ENCODE measurements around the gene KRTAP12-4.

DNA sequence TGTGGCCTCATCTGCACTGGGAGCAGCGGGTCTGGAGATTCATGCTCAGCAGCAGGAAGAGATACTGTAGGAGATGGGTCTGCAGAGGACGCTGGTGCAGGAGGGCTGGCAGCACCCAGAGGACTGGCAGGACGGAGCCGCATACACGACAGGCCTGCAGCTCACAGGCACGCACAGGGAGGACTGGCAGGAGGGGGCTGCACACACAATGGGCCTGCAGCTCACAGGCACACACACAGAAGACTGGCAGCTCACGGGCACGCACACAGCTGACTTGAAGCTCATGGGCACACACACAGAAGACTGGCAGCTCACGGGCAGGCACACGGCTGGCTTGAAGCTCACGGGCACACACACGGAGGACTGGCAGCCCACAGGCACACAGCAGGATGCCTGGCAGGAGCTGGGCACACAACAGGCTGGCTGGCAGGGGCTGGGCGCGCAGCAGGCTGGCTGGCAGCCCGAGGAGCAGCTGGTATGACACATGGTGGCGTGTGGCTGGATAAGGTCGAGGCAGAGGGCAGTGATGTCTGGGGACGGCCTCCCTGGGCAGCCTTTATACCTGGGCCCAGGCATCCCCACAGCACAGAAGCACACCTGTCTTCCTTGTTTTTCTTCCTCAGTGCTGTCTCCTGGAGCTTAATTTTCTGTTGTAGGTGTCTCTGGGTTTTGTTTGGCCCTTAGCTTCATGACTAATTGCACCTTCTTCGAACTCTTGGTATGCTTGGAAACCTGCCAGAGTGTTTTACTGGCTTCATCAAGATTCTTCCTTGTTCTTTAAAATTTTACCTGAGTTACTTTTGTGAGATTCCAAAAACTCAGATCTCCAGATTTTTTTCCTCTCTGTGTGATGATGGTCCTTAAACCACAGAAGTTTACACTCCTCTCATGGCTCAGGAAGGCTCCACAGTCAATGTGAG lies 12.2 kb upstream of the KRTAP12-4 start, which contains the start of gene KRTAP12-2:
- TF ChIP-seq, protein P1, sequence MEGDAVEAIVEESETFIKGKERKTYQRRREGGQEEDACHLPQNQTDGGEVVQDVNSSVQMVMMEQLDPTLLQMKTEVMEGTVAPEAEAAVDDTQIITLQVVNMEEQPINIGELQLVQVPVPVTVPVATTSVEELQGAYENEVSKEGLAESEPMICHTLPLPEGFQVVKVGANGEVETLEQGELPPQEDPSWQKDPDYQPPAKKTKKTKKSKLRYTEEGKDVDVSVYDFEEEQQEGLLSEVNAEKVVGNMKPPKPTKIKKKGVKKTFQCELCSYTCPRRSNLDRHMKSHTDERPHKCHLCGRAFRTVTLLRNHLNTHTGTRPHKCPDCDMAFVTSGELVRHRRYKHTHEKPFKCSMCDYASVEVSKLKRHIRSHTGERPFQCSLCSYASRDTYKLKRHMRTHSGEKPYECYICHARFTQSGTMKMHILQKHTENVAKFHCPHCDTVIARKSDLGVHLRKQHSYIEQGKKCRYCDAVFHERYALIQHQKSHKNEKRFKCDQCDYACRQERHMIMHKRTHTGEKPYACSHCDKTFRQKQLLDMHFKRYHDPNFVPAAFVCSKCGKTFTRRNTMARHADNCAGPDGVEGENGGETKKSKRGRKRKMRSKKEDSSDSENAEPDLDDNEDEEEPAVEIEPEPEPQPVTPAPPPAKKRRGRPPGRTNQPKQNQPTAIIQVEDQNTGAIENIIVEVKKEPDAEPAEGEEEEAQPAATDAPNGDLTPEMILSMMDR (IDR thresholded peaks at IDR 0.05): no peak
- TF ChIP-seq POLR2A (IDR thresholded peaks at IDR 0.05): no peak
